ENCODE measurements around the gene FECH. TPM values are rescaled to one million over a fixed set of nuclear protein-coding genes. Genes with fewer than 3 reads are reported as not detected.

The FECH gene
- total RNA-seq, 1 experiment from 2014 or later = 83.4 TPM

DNA sequence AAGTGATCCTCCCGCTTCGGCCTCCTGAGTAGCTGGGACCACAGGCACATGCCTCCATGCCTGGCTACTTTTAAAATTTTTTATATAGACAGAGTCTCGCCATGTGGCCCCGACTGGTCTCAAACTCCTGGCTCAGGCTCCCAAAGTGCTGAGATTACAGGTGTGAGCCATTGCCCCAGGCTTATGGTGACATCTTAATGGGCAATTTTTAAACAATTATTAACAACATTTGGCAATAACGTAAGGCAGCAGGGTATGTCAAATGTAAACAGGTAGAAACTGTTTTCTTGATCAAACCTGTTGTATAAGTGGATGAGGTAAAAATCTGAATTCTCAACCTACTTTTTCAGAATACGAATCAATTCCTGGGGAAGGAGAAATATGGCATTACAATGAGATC, 11.0 kb downstream of the FECH start:
- BruUV-seq (replicated peaks) = no TSS peak
- TF ChIP-seq, protein P1, sequence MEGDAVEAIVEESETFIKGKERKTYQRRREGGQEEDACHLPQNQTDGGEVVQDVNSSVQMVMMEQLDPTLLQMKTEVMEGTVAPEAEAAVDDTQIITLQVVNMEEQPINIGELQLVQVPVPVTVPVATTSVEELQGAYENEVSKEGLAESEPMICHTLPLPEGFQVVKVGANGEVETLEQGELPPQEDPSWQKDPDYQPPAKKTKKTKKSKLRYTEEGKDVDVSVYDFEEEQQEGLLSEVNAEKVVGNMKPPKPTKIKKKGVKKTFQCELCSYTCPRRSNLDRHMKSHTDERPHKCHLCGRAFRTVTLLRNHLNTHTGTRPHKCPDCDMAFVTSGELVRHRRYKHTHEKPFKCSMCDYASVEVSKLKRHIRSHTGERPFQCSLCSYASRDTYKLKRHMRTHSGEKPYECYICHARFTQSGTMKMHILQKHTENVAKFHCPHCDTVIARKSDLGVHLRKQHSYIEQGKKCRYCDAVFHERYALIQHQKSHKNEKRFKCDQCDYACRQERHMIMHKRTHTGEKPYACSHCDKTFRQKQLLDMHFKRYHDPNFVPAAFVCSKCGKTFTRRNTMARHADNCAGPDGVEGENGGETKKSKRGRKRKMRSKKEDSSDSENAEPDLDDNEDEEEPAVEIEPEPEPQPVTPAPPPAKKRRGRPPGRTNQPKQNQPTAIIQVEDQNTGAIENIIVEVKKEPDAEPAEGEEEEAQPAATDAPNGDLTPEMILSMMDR (conservative IDR thresholded peaks at IDR 0.05) = no peak
- TF ChIP-seq EZH2 (IDR thresholded peaks at IDR 0.05; ENCODE audit: low read depth) = no peak
- ChIA-PET CTCF (no interaction called here), POLR2A (ENCODE audit: unreplicated experiment) (no interaction called here)
- no peak overlapping the region for H3K4me2 ChIP-seq
- no peaks in the 10 kb centered on the region for H3K9me2 ChIP-seq (ENCODE audit: insufficient read depth)
- no peaks in the 10 kb centered on the region for H3K4me1 ChIP-seq (replicated peaks; ENCODE audit: insufficient read depth)
- H3K4me3 ChIP-seq = no peak overlapping the region
- peaks cover 41% of the 10 kb centered on the region for H3K36me3 ChIP-seq (ENCODE audit: low read depth)
- no peaks in the 10 kb centered on the region for H3K27me3 ChIP-seq (ENCODE audit: insufficient read depth, low read depth)
- DNase-seq = no peak
- intact Hi-C loops (cut with micrococcal nuclease; ENCODE audit: unreplicated experiment) = no loop called here
- H4K20me1 ChIP-seq (ENCODE audit: insufficient read depth) = peaks cover 3% of the 10 kb centered on the region; the same call in 1 of the 2 replicates
- no peaks in the 10 kb centered on the region for H3K9me3 ChIP-seq (ENCODE audit: insufficient read depth, low read depth)
- H3K27ac ChIP-seq = no peak overlapping the region
- no peaks in the 10 kb centered on the region for H3K79me2 ChIP-seq (ENCODE audit: low read depth)
- H3F3A ChIP-seq (ENCODE audit: insufficient read depth, low read depth) = no peaks in the 10 kb centered on the region
- no peak overlapping the region for H2AFZ ChIP-seq

DNA sequence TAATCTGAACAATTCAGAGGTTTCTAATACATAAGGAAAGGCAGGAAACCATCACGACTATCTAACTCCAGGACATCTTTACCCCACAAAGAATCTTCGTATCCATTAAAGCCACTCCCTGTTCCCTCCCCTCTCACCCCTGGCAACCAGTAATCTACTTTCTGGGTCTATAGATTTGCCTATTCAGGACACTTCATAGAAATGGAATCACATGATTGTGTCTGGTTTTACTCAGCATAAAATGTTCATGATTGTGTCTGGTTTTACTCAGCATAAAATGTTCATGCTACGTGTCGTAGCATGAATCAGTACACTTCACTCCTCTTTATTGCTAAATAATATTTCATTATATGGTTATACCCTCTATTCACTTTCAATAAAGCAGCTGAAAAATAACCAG, 11.6 kb downstream of the FECH start:
- H3K9me3 ChIP-seq (ENCODE audit: insufficient read depth, low read depth) = no peaks in the 10 kb centered on the region
- TF ChIP-seq, protein P1 (conservative IDR thresholded peaks at IDR 0.05) = no peak
- TF ChIP-seq EZH2 (IDR thresholded peaks at IDR 0.05; ENCODE audit: low read depth) = no peak
- intact Hi-C loops (cut with micrococcal nuclease; ENCODE audit: unreplicated experiment) = no loop called here
- H3K79me2 ChIP-seq (ENCODE audit: low read depth) = no peaks in the 10 kb centered on the region
- no peak overlapping the region for H2AFZ ChIP-seq
- BruUV-seq (replicated peaks) = no TSS peak
- H3K4me2 ChIP-seq = no peak overlapping the region
- no peaks in the 10 kb centered on the region for H3K9me2 ChIP-seq (ENCODE audit: insufficient read depth)
- H3K27me3 ChIP-seq (ENCODE audit: insufficient read depth, low read depth) = no peaks in the 10 kb centered on the region
- H3K4me3 ChIP-seq = no peak overlapping the region
- H3K36me3 ChIP-seq (ENCODE audit: low read depth) = peaks cover 44% of the 10 kb centered on the region
- POLR2A ChIA-PET (ENCODE audit: unreplicated experiment) = no interaction called here
- CTCF ChIA-PET = no interaction called here
- H3K27ac ChIP-seq = no peak overlapping the region
- no peak for DNase-seq
- no peaks in the 10 kb centered on the region for H3F3A ChIP-seq (ENCODE audit: insufficient read depth, low read depth)
- peaks cover 3% of the 10 kb centered on the region; the same call in 1 of the 2 replicates for H4K20me1 ChIP-seq (ENCODE audit: insufficient read depth)
- no peaks in the 10 kb centered on the region for H3K4me1 ChIP-seq (replicated peaks; ENCODE audit: insufficient read depth)

DNA sequence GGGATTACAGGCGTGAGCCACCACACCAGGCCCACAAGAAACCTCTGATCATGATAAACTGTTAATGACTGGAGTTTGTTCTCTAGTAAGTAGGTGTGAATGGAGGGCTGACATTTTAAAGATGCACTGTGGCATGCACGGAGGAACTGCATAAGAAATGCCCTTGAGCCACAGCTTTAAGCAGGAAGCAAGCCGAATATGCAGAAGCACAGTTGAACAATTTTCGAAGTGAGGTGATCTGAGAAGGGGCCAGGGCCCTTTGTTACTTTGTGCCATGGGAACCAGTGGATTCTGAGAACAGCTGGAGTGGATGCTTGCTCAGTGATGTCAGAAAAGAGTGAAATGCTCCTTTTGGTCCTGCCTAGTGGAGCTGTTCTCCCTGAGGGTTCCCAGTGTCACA, 16.3 kb downstream of the FECH start:
- H3F3A ChIP-seq (ENCODE audit: insufficient read depth, low read depth) = no peaks in the 10 kb centered on the region
- DNase-seq = no peak
- BruUV-seq (replicated peaks) = no TSS peak
- ChIA-PET CTCF (no interaction called here), POLR2A (ENCODE audit: unreplicated experiment) (no interaction called here)
- no peak overlapping the region for H3K4me2 ChIP-seq
- no peak overlapping the region for H3K27ac ChIP-seq
- no peak overlapping the region for H2AFZ ChIP-seq
- H3K79me2 ChIP-seq (ENCODE audit: low read depth) = no peaks in the 10 kb centered on the region
- H3K9me2 ChIP-seq (ENCODE audit: insufficient read depth) = no peaks in the 10 kb centered on the region
- H4K20me1 ChIP-seq (ENCODE audit: insufficient read depth) = 0 out of 2 replicates have a peak, but pooled peaks cover 3% of the 10 kb centered on the region
- H3K36me3 ChIP-seq (ENCODE audit: low read depth) = peaks cover 42% of the 10 kb centered on the region
- H3K9me3 ChIP-seq (ENCODE audit: insufficient read depth, low read depth) = no peaks in the 10 kb centered on the region
- no peaks in the 10 kb centered on the region for H3K27me3 ChIP-seq (ENCODE audit: insufficient read depth, low read depth)
- H3K4me1 ChIP-seq (replicated peaks; ENCODE audit: insufficient read depth) = no peaks in the 10 kb centered on the region
- intact Hi-C loops (cut with micrococcal nuclease; ENCODE audit: unreplicated experiment) = no loop called here
- TF ChIP-seq, protein P1 (conservative IDR thresholded peaks at IDR 0.05) = no peak
- TF ChIP-seq EZH2 (IDR thresholded peaks at IDR 0.05; ENCODE audit: low read depth) = no peak
- H3K4me3 ChIP-seq = no peak overlapping the region

All from PC-9 (cell line).